Stimulated activated CD4-positive, alpha-beta T cell treated with anti-CD3 and anti-CD28 coated beads, TNF-alpha, amount 100 ng/mL, for 48 hours (primary cell): Measurements from ENCODE around the gene HOXC5.
A peak's percentile ranks its signal among the peaks of the same experiment; 100 is the strongest.

Experiments used
- DNase-seq, 3 donors: peaks; one replicate each; pipeline ENCODE4 v3.0.0-alpha.2; 2020; ENCODE audit warnings: low read depth in 3 of 3

HOXC5 gene

DNA sequence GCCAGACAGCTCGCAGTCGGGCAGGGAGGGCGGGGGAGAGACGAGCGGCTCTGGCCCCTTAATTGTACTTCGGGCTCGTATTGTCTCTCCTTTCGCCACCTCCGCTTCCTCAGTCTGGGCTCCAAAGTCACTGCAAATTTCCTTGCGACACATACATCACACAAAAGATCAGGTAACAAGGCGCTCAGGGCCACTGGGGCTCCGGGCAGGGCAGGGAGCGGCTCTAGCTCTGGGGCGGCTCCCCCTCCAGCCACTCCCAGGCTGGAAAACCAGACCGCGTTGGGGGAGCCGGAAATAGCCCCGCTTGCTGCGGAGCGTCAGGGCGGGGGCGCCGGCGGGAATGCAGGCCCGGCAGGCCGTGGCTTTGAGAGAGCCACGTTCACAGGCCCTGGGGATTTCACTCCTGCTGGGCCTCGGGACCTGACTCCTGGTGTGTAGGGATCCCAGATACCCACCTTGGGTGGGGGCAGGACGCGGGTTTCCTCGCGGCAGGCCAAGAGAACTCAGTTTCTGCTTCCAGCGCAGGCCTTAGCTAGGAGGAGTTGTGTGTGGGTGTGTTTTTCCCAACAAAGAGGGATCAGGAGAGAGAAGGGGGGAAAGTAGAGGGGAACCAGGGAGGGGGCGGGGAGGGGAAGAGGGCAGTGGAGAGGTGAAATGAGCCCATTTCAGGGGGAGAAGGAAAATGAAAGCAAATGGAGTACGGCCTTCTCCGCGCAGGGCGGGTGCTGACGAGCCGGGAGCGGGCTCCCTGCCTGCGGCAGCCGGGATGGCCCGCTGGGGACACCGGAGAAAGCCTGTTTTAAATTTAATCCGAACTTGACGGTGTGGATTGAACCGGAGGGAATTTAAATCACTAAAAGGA lies 37.2 kb upstream of the HOXC5 start:
- no peak for DNase-seq

DNA sequence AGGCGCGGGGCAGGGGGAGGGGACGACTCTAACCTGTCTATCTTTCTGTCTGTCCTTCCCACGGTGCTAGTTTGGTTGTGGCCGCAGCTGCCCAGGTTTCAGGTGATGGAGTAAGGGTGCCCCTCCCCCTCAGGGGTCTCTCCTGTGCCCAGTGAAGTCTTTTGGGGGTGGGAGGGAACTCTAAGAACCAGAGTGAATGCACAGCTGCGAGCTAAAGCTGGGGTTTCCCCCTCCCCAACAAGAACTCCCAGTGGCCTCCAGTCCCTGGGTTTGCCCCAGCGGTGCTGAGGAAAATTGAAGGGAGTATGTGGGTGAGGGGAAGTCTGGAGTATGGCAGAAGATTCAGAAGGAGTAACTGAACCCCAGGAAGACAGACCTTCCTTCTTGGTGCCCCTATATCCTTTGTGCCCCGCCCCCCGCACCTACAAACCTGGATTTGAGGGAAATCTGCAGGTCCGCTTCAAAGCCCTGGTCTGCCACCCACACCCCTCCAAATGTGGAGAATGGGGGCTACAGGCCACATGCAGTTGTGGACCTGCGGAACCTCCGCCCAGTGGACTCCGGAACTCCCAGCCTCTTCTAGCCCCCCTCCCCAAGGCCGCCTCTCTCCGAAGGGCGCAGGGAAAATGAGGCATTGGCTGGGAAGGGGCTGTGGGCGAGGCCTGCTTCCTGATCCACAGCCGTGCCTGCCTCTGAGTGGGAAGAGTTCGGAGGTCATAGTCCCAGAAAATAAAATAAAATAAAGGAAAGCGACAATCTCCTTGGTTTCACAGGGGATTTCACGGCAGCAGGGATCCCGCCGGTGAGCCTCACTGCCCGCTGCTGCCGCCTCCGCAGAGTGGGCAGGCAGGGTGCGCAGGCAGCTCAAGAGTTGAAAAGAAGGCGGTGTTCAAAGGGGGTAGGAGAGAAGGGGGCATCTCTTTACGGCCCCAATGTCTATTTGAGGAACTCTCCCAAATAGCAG lies 36.3 kb upstream of the HOXC5 start:
- DNase-seq: no peak

DNA sequence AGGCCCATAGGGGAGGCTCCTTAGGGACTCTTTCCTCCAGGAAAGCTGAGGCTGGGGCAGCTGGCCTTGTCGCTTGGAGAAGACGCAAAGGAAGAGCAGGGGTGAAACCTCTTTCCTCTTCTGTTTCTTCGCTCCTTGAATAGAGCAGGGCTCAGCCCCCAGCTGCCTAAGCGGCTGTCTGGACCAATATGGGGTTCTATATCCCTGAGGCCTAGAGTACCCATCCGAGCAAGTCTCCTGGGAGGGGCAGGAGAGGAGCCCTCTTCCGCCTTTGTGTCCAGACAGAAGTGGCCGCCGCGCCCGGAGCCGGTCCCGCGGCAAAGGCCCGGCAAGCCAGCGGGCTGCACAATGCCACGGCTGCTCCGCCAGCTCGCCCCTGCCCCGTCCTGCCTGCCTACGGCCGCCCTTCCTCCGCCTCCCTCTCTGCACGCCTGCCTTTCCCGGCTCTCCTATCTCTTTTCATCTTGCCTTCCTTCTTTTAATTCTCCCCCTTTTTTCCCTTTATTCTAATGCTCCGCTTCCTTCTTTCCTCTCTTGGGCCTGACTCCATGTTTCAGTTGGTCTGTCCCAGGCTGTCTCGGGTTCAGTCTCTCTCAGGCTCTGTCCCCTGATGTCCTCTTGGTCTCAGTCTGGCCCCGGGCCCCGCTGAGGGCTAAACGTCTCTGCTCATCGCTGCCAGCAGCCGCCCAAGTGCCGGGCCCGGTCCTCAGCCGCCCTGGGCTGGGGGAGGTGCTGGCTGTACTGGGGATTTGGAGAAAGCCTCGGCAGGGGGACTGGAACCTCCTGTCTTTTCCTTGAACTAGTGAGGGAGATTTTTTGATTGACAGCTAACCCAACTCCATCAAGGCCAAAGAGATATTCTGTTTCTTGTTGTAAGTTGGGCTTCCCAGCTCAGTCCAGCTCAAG lies 35.4 kb upstream of the HOXC5 start:
- no peak for DNase-seq

DNA sequence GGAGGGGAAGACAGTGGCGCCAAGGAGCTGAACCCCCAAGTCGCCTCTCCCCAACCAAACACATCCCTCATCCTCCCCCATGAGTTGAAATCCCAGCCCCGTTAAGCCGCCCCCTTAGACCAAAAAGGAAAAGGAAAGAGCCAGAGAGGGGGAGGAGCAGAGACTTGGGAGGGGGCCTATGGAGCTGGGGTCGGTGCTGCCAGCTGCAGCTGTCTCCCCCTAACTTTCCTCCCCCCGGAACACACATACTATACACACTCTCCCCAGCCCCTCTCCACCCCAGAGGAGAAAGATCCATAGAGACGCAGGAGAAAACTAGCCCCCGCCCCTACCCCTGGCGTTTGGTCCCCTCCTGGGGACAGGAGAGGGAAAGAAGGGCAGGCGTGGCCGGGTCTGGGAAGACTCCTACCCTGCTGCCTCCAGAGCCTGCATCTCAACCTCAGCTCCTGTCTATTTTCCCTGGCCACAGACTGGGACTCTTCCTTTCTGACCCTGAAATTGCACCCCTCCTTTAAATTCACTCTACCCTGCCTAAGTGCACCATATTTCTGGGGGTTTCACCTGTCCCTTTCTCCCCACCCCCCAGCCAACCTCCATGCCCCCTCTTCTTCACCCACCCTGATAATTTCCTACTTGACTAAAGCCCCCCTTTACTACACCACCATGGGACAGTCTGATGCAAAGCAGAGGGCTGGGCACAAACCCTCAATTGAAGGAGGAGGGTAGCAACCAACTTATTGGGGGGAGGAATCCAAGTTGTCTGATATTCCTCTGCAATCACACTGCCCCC lies 34.5 kb upstream of the HOXC5 start:
- DNase-seq: no peak

DNA sequence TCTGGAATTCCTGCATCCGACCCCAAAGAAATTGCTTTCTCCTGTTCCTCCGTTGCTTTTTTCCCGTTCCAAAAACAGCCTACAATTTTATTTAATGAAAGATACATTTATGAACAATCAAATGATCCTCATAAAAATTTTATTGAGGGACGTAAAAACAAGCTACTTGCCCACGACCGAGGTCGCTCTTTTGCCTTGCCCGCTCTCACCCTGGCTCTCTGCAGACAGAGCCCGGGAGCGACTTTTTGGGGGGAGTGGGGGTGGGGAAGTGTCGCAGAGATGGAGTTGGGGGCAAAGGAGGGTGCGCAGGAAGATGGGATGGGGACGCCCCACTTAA lies 34.0 kb upstream of the HOXC5 start:
- no peak for DNase-seq

DNA sequence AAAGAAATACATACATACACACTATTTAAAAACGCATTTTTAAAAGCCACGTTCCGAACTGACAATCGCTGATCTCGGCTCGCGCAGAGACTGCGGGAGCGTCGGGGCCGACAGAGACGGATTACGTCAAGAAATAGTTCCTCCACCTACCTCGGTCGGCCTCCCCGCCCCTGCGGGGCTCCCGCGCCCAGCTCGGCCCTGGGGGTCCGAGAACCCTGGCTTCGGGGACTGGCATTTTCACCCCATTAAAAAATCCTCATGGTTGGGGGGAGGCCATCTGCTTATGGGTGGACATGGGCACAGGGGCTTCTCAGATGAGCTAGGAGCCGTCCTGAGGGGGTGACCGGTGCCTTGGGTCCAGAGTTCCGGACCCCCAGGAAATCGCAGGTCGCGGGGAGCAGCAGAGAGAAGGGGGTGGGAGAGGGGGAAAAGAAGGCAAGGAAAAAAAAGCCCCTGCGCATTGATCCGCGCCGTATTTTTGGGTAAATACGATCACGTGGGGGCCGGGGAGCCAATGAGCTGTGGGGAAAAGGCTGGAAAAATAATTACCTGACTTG lies 33.2 kb upstream of the HOXC5 start:
- no peak for DNase-seq

DNA sequence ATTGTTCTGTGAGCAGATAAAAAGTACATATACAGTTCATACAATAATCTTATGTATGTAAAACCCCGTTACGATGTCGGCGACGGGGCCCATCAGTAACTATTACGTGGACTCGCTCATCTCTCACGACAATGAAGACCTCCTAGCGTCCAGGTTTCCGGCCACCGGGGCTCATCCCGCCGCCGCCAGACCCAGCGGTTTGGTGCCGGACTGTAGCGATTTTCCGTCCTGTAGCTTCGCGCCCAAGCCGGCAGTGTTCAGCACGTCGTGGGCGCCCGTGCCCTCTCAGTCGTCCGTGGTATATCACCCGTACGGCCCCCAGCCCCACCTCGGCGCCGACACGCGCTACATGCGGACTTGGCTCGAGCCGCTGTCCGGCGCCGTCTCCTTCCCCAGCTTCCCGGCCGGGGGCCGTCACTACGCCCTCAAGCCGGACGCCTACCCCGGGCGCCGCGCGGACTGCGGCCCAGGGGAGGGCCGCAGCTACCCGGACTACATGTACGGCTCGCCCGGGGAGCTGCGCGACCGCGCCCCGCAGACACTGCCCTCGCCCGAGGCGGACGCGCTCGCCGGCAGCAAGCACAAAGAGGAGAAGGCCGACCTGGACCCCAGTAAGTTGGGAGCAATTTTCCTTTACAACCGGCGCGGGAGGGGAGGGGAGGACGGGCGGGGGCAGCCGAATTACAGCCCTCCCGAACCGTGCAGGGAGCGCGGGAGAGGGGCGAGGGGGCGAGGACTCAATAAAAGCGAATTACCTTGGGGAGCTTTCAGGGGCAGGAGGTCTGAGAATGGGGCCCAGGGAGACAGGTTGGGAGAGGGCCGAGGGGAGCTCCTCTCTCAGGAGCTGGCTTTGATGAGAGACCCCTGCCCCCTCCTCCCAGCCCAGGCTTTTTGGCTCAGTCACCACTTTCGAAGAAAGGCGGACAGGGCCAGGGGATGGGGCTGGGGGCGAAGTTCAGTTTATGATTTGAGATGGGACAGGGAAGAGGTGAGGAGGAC lies 32.4 kb upstream of the HOXC5 start, which contains the start of gene HOXC9:
Gene HOXC9 (plus strand): TSS at position 46 of the 999 bp plus-strand sequence. CDS start 28 bp downstream, at position 74.
- no peak for DNase-seq

DNA sequence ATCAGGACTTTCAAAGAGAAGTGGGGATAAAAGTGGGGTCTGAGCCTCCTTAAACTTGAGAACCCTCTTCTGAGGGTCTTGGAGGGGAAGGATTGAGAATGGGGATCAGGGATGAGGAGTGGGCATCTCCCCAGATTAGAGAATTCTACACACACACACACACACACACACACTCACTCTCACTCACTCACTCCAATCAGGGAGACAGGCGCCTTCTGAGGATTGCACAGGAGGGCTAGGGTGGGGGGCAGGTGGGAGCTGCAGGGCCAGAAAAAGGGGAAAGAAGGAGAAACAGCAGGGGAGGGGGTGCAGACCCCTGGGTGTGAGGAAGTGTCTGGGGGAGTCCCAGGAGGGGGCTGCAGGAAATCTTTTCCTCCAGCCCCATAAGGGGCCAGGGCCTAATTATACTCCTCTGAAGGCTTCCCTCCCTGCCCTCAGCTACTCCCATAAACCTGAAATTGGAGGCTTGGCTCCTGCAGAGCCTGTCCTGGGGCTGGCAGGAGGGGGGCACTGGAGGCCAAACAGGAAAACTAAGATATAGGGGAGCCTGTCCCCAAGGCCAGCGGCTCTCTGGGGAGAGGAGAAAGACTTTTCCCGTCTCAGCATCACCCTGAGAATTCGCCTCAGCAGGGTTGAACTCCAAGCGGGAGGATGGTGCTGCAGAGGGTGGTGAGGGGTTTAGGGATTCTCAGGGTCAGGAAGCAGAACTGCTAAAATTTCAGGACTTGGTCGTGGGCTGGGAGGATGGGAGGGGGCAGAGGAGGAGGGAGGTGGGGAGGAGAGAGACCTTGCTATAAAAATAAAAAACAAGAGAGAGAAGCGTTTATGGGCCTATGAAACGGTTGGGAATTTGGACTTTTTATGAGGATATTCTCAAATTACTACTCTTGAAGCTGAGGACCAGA lies 31.3 kb upstream of the HOXC5 start:
- DNase-seq: no peak

DNA sequence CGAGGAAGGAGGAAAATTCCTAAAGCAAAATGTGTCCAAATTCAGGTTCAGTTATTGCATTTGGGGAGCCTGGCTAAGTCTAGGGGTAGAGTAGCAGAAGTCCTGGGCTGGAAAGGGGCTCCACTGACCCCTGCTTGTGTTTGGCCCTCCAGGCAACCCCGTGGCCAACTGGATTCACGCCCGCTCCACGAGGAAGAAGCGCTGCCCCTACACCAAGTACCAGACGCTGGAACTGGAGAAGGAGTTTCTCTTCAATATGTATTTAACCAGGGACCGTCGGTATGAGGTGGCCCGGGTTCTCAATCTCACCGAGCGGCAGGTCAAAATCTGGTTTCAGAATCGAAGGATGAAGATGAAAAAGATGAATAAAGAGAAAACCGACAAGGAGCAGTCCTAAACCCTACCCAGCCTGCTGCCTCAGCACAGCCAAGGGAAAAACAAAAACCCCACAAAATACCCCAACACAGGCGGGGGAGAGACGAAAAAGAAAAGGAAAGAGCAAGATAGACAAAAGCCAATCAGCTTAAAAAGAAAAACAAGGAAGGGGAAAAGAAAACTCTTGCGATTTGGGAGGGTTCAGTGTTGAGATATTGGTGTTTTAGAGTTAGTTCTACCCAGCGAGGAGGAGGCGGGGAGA lies 30.5 kb upstream of the HOXC5 start:
- no peak for DNase-seq

DNA sequence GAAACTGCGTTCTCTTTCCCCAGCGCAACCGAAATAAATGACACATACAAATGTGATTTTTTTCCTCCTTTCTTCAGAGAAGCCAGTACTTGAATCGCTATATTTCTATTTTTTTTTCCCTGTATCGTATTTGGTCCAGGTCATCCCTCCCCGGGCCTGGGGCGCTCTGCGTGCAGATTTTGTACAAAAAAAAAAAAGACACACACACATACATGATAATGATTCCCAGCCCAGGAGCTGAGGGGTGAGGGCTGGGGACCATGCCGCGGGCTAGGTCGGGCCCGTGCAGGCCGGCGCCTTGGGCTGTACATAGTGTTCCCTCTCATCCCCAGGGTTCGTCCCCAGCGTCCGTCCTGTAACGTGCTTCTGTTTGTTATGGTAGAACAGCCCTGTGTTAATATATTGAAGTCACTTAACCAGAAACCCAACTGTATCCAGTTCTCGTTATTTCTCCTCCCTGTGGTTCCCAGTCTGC lies 29.9 kb upstream of the HOXC5 start:
- DNase-seq: no peak

DNA sequence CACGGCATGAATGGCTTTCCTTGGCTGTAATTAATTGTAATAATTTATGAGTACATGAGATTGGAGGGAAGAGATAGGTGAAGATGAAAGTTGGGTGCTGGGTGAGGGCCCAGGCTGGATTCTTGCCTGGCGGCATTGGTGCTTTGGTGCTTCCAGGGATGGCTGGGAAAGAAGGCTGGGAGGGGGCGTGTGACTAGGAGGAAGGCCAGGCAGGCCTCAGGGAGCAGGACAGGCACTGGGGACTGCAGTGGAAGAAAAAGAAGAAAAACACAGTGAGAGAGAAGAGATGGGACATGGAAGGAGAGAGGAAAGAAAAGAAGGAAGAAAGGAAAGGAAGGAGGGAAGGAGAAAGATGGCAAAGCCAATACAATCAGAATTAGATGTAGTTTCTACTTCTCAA lies 29.2 kb upstream of the HOXC5 start:
- DNase-seq: no peak

DNA sequence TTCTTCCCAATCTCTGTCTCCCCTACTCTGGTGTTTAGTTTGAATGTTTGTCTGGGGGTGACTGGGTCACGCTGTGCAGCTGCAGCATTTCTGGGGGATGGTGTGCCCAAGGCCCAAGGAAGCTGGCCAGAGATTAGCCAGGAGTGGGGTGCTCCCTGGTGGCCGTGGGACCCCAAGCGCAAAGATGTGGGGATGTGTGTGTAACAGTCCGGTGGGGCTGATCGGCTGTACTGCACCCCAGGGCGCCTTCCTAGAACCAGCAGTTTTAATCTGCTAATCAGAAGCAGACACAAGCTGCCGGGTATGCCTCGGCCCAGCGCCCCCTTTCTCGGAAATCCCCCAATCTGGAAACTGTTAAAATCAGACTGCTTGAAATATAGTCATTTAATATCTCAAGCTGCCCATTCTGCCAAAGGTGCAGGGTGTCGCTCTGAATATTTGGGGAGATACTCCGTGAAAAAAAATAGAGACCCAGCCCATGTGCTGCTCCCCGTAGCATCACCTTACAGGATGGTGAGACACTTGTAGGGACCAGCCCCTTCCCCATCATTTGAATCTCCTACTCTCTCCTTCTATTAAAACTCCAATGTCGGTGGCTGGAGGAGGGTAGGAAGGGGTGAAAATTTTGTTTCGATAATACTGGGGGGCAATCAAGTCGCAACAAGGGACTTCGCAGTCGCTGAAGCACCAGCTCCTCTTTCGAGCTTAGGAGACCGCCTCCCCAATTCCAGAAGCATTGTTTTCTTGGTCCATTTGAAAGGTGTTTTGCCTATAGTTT lies 28.6 kb upstream of the HOXC5 start:
- no peak for DNase-seq

DNA sequence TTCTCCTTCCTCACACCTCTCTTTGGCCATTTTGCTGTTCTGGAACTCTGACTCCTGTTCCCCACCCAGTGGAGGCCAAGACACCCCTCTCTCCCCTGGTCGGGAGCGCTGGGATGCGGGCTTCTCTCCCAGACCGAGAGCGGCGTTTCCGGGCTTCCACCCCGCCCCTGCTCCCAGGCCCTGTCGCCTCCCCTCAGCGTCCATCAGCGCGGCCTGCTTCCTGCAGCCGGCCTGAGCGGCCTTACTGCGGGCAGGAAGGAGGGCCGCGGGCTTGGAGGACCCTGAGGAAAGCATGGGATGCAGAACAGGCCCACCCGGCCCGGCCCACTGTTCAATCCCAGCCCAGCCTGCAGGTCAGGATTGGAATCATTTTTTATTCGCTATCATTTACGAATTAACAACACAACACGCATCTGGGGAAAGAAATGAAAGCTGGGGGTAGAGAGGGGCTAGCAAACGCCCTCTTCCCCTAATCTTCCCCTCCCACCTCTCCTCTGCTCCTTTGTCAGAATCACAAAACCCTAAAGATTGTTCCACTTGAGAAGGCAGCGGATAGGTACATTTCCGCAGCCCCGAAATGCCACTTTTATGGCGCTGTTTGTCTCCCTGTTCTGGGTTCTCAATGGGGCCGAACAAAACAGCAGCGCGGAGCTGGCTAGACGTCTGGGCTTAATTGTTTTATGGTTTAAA lies 27.9 kb upstream of the HOXC5 start:
- no peak for DNase-seq

DNA sequence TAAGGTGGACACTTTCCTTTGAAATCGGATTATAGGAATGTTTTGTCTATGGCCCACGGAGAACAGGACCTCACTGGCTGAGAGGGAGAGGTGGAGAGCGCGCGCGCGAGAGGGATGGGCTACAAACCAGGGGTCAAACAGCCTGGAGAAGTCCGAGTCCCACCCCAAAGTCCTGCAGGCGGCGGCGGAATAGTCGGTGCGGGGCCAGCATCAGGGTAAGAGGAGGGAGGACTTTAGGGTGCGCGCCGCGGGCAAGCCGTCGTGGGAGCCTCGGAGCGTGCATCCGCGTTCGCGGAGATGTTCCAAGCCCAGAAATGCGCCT lies 27.4 kb upstream of the HOXC5 start:
- DNase-seq: no peak

DNA sequence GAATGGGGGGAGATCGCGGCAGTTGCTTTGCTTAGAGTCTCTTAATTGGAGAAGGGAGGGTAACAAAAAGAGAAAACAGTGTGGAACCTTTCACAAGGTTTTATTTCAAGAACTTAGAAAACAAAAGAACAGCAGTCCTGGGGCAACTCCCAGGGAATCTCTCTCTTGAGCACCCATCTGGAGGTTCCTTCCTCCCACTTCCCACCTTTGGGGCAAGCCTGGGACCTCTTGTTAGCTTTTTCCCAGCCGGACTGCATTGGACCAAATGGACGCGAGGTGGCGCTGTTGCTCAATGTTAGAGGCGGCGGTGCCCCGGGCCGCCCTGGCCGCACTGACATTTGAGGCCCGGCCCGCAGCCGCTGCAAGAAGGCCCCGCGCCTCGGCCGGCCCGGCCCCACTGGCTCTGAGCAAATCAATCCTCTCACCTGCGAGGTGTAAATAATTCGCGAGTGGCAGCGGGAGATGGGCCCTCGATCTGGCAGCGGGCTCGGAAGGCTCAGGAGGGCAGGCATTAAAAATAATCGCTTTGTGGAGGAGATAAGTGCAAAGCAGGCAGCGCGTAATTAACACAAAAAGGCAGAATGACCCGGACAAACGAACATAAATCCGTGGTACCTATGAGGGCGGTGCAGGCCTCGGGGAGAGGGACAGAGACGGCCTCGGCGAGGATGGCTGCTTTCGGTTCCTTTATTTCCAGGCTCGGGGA lies 26.8 kb upstream of the HOXC5 start:
- peak; percentile 66 to 84 (median 77) for DNase-seq
